Neural progenitor cell (in vitro differentiated cells): ENCODE results near the gene C2orf15. TPM values are rescaled to one million over a fixed set of nuclear protein-coding genes. Genes with fewer than 3 reads are reported as not detected.

ENCODE experiments used
- DNase-seq: peaks from one replicate; pipeline ENCODE4 v3.0.0-alpha.2; 2016; ENCODE audit warnings: low spot score
- H2AFZ ChIP-seq: fragments of 200-600 bp; sonication (generic); replicated peaks from 2 replicates; pipeline ENCODE4 v1.6.1; 2016; ENCODE audit warnings: antibody characterized with exemption
- H3F3A ChIP-seq: fragments of 200-600 bp; sonication (generic); 2 replicates; pipeline ENCODE4 v1.6.1; 2016; ENCODE audit warnings: antibody characterized with exemption, low read depth
- H3K27ac ChIP-seq: fragments of 200-600 bp; sonication (generic); 2 replicates; pipeline ENCODE4 v1.5.1; 2016; ENCODE audit warnings: mild to moderate bottlenecking
- H3K27me3 ChIP-seq: fragments of 200-600 bp; sonication (generic); 2 replicates; pipeline ENCODE4 v1.6.1; 2016; ENCODE audit warnings: mild to moderate bottlenecking, moderate library complexity
- H3K36me3 ChIP-seq: fragments of 200-600 bp; sonication (generic); 2 replicates; pipeline ENCODE4 v1.5.1; 2016
- H3K4me1 ChIP-seq: fragments of 200-600 bp; sonication (generic); 2 replicates; pipeline ENCODE4 v1.6.1; 2016; ENCODE audit warnings: mixed run types
- H3K4me2 ChIP-seq: fragments of 200-600 bp; sonication (generic); 2 replicates; pipeline ENCODE4 v1.6.1; 2016
- H3K4me3 ChIP-seq: fragments of 200-600 bp; sonication (generic); 2 replicates; pipeline ENCODE4 v1.5.1; 2016
- H3K79me2 ChIP-seq: fragments of 200-600 bp; sonication (generic); 2 replicates; pipeline ENCODE4 v1.6.1; 2016; ENCODE audit warnings: low read depth
- H3K9ac ChIP-seq: fragments of 200-600 bp; sonication (generic); 2 replicates; pipeline ENCODE4 v1.6.1; 2016
- H3K9me3 ChIP-seq: fragments of 200-600 bp; sonication (generic); 2 replicates; pipeline ENCODE4 v1.5.1; 2016; ENCODE audit warnings: low read depth
- H4K20me1 ChIP-seq: fragments of 200-600 bp; sonication (generic); 2 replicates; pipeline ENCODE4 v1.6.1; 2016; ENCODE audit warnings: low read depth
- H3K27ac Mint-ChIP-seq: 3 replicates; pipeline ENCODE4 v1.8.0; 2021; ENCODE audit warnings: mixed read lengths
- H3K27me3 Mint-ChIP-seq: 2 replicates; pipeline ENCODE4 v1.8.0; 2022; ENCODE audit warnings: low read depth, mild to moderate bottlenecking, inconsistent platforms, moderate library complexity, mixed read lengths; ENCODE audit not compliant: insufficient read depth
- H3K36me3 Mint-ChIP-seq: 3 replicates; pipeline ENCODE4 v1.8.0; 2021; ENCODE audit warnings: mixed read lengths
- H3K4me1 Mint-ChIP-seq: 3 replicates; pipeline ENCODE4 v1.8.0; 2021; ENCODE audit warnings: mixed read lengths
- H3K4me3 Mint-ChIP-seq: 3 replicates; pipeline ENCODE4 v1.8.0; 2021; ENCODE audit warnings: mild to moderate bottlenecking, moderate library complexity, mixed read lengths
- H3K9me3 Mint-ChIP-seq: 3 replicates; pipeline ENCODE4 v1.8.0; 2020; ENCODE audit warnings: mixed read lengths
- EZH2 ChIP-seq: fragments of 200-600 bp; sonication (generic); IDR thresholded peaks from 2 replicates; pipeline ENCODE4 v1.6.1; 2017; ENCODE audit warnings: antibody characterized with exemption, mild to moderate bottlenecking, moderate library complexity
- EZH2phosphoT487 ChIP-seq: fragments of 200-600 bp; sonication (generic); IDR thresholded peaks from 2 replicates; pipeline ENCODE4 v1.6.1; 2017; ENCODE audit warnings: antibody characterized with exemption
- total RNA-seq: library from RNA; depleted of rRNA; stranded (reverse); fragments of >200 nt; gene quantifications from 2 replicates; pipeline ENCODE4 v1.2.3, GENCODE V29; 2015; ENCODE audit warnings: low replicate concordance
- TF ChIP-seq, protein P1 (sequence below): fragments of 200-600 bp; sonication (generic); IDR thresholded peaks from 2 replicates; pipeline ENCODE4 v1.5.1; 2017; ENCODE audit warnings: antibody characterized with exemption, mild to moderate bottlenecking

The C2orf15 gene
- total RNA-seq, 1 donor from 2014 or later, result 5.8 TPM

GRCh38 chr2:99166218-99166617 lies 24.7 kb downstream of the C2orf15 start:
- Mint-ChIP-seq H3K27me3 (no peaks in the 10 kb centered on the region), H3K4me1 (no peaks in the 10 kb centered on the region), H3K27ac (no peak overlapping the region), H3K36me3 (no peaks in the 10 kb centered on the region), H3K4me3 (no peak overlapping the region), H3K9me3 (no peaks in the 10 kb centered on the region)
- no peak for DNase-seq
- H3K9me3 ChIP-seq, result no peaks in the 10 kb centered on the region
- H3K36me3 ChIP-seq, result peaks cover 8% of the 10 kb centered on the region
- no peaks in the 10 kb centered on the region for H3K27me3 ChIP-seq
- H3K9ac ChIP-seq, result no peak overlapping the region
- no peaks in the 10 kb centered on the region for H3K4me1 ChIP-seq
- H3F3A ChIP-seq, result no peaks in the 10 kb centered on the region
- no peak for TF ChIP-seq EZH2phosphoT487
- TF ChIP-seq, protein P1, sequence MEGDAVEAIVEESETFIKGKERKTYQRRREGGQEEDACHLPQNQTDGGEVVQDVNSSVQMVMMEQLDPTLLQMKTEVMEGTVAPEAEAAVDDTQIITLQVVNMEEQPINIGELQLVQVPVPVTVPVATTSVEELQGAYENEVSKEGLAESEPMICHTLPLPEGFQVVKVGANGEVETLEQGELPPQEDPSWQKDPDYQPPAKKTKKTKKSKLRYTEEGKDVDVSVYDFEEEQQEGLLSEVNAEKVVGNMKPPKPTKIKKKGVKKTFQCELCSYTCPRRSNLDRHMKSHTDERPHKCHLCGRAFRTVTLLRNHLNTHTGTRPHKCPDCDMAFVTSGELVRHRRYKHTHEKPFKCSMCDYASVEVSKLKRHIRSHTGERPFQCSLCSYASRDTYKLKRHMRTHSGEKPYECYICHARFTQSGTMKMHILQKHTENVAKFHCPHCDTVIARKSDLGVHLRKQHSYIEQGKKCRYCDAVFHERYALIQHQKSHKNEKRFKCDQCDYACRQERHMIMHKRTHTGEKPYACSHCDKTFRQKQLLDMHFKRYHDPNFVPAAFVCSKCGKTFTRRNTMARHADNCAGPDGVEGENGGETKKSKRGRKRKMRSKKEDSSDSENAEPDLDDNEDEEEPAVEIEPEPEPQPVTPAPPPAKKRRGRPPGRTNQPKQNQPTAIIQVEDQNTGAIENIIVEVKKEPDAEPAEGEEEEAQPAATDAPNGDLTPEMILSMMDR, result no peak
- no peak for TF ChIP-seq EZH2
- H3K79me2 ChIP-seq, result no peaks in the 10 kb centered on the region
- no peak overlapping the region for H3K4me2 ChIP-seq
- H4K20me1 ChIP-seq, result no peaks in the 10 kb centered on the region
- no peak overlapping the region for H2AFZ ChIP-seq
- H3K4me3 ChIP-seq, result no peak overlapping the region
- H3K27ac ChIP-seq, result no peak overlapping the region

- no peaks in the 10 kb centered on the region for H3K4me1 ChIP-seq
- TF ChIP-seq EZH2 (no peak), EZH2phosphoT487 (no peak)
- TF ChIP-seq, protein P1, result no peak
- Mint-ChIP-seq H3K4me3 (no peak overlapping the region), H3K36me3 (no peaks in the 10 kb centered on the region), H3K27me3 (no peaks in the 10 kb centered on the region), H3K27ac (no peak overlapping the region), H3K4me1 (no peaks in the 10 kb centered on the region), H3K9me3 (no peaks in the 10 kb centered on the region)
- H3F3A ChIP-seq, result no peaks in the 10 kb centered on the region
- peaks cover 8% of the 10 kb centered on the region for H3K36me3 ChIP-seq
- no peak overlapping the region for H3K4me3 ChIP-seq
- no peaks in the 10 kb centered on the region for H3K27me3 ChIP-seq
- no peaks in the 10 kb centered on the region for H3K79me2 ChIP-seq
- no peaks in the 10 kb centered on the region for H3K9me3 ChIP-seq
- H3K27ac ChIP-seq, result no peak overlapping the region
- no peaks in the 10 kb centered on the region for H4K20me1 ChIP-seq
- no peak overlapping the region for H3K4me2 ChIP-seq
- H2AFZ ChIP-seq, result no peak overlapping the region
- no peak overlapping the region for H3K9ac ChIP-seq
- DNase-seq, result no peak
Measured at GRCh38 chr2:99169534-99169933, 28.0 kb downstream of the C2orf15 start.

GRCh38 chr2:99171377-99172140 lies 30.1 kb downstream of the C2orf15 start:
- H3K9me3 Mint-ChIP-seq, result no peaks in the 10 kb centered on the region
- H2AFZ ChIP-seq, result no peak overlapping the region
- H3K27ac Mint-ChIP-seq, result no peak overlapping the region
- H3K79me2 ChIP-seq, result peaks cover 6% of the 10 kb centered on the region
- TF ChIP-seq EZH2phosphoT487 (no peak), EZH2 (no peak)
- TF ChIP-seq, protein P1, result no peak
- no peaks in the 10 kb centered on the region for H3K36me3 Mint-ChIP-seq
- no peaks in the 10 kb centered on the region for H3K27me3 Mint-ChIP-seq
- no peaks in the 10 kb centered on the region for H4K20me1 ChIP-seq
- no peak for DNase-seq
- H3K4me3 Mint-ChIP-seq, result no peak overlapping the region
- H3K9me3 ChIP-seq, result no peaks in the 10 kb centered on the region
- no peaks in the 10 kb centered on the region for H3K4me1 ChIP-seq
- H3F3A ChIP-seq, result no peaks in the 10 kb centered on the region
- H3K4me1 Mint-ChIP-seq, result no peaks in the 10 kb centered on the region
- no peak overlapping the region for H3K4me2 ChIP-seq
- H3K9ac ChIP-seq, result no peak overlapping the region
- no peaks in the 10 kb centered on the region for H3K27me3 ChIP-seq
- H3K4me3 ChIP-seq, result no peak overlapping the region
- no peak overlapping the region for H3K27ac ChIP-seq
- peaks cover 8% of the 10 kb centered on the region for H3K36me3 ChIP-seq
